GM19025 (cell line): ENCODE data around the gene EXOC3L1.

Source experiments
- ATAC-seq: cut with Tn5 transposase; IDR thresholded peaks from one replicate; pipeline ENCODE4 v1.9.1; 2021; ENCODE audit warnings: mild to moderate bottlenecking, low read depth, moderate library complexity; ENCODE audit not compliant: unreplicated experiment

The EXOC3L1 gene

DNA sequence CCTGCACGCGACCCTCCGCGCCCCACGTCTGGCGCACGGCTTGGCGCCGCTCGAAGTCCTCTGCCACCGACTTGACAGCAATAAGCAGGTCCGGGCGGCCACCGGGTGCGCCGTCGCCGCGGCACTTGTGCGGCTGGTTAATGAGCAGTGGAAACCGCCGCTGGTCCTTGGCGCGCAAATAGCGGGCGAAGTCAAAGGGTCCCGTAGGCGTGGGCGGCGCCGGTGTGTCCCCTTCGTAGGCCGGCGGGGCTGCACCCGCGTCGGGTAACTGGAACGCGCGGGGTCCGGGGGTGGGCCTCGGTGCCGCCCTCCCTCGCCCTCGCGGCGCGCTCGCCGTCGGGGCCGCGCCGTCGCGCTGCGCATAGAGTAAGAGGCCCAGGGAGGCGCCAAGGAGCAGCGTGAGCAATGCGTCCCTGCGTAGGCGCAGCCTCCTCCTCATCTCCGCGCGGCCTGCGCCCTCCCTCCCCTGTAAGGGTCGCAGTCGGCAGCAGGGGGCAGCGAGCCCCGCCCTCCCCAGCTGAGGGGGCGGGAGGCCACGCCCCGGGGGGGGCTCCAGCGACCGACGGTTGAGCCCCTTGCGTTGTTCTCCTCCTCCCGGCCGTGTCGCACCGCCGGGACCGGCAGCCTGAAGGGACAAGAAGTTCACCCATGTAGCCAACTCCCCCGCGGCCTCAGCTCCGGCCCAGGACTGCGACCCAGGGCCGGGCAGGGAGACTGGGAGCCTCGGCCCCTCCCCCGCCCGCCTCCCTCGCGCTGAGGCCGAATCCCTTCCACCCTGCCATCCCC is 39.7 kb downstream of the EXOC3L1 start:
- ATAC-seq = peak; percentile 43

DNA sequence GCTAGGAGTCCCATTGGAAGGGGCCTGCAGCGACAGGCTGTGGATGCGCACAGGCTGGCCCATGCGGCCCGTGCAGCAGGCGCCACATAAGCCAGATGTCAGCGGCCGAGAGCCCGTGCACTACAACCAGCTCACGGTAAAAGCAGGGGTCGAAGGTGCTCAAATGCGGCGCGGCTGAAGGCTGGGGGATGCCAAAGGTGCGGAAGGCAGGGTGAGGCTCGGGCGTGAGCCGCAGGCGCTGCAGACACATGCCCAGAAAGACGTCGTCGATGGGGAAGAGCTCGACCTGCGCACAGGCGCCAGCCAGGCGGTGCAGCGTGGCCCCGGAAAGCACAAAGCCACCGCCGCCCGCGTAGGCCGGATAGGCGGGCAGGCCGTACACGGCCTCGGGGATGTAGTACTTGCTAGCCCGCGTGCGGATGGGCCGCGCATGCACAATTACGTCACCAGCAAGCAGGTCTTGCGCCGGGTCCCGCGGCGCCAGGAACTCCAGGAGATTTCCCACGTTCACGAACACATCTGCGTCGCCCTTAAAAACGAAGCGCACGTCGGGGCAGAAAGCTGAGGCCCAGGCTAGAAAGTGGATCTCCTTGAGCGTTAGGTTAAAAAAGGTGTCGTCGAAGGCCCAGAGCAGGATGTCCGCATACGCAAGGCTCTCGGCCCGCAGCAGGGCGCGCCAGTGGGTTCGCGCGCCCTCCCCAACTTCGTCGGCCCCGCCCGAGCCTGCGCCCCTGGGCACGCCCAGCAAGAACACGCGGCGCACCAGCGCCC is 40.5 kb downstream of the EXOC3L1 start:
- no peak for ATAC-seq

DNA sequence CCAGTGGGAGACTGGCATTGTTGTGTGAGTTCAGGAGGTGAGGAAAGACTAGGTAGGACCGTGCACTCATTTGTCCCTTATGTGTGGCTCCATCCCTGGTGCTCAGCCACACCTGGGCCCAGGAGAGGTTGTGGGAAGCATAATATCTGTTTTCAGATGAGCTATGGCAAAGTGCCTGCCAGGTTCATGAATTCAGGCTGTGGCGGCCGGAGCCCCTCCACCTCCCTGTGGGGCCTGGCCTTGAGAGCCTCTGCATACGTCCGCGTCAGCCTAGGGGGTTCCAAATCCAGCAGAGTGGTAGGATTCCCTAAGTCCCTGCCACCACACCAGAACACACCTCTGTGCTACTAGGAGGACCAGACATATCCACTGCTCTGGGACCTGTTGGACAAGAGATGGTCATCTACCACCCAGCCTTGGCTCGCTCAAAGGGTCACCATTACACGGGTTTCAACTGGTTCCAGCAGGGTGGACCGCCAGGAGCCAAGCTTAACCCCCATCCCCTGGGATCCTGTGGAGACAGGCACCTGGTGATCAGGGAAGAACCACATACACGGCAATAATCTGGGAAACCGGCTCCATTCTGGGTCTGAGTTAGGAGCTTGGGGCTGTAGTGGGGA is 41.2 kb downstream of the EXOC3L1 start:
- ATAC-seq = no peak

DNA sequence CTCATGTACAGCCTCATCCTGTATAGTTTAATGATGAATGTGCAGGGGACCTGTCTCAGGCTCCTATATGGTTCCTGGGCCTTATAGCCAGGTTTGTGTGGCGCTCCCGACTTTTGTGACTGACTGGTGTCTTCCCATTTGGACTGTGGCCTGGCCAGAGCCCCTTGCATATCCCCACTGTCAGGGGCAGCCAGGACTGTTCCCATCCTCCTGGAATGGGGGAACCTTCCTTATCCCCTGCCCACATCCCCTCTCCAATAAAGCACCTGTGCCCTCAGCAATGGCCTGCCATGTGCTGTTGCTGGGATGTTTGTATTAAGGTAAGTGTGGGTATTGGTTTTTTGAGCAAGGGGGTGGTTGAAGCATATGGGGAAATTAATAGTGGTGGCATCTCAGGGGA is 41.7 kb downstream of the EXOC3L1 start:
- ATAC-seq = no peak

DNA sequence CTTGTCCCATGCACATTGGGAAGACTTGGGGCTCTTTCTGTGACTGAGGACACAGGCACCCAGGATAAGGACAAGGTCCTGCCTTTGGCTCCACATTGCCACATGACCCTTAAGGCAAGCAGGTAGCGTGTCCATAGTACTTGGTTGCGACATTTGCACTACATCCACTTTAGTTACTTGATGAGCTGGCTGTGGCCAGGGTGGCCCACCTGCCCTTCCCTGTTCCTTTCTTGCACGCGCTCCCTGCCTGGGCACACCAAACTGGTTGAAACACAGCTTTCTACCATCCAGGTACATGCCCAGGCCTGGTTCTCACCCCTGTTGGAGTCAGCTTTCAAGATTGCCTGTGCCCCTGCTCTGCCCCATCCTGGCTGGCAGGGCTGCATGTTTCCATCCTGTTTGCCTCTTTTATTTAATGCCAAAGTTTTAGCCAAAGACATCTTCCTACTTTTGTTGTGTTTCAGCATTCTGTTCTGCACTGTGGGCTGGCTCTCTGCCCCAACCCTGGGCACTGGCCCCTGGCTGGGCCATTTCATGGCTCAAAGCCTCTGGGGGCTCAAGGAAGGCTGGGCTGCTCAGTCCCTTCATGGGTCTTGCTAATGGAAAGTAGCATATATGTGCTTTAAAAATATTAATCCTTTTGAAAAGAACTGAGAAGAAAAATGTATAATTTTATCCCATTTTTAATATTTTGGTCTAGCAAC is 42.3 kb downstream of the EXOC3L1 start:
- ATAC-seq = no peak

DNA sequence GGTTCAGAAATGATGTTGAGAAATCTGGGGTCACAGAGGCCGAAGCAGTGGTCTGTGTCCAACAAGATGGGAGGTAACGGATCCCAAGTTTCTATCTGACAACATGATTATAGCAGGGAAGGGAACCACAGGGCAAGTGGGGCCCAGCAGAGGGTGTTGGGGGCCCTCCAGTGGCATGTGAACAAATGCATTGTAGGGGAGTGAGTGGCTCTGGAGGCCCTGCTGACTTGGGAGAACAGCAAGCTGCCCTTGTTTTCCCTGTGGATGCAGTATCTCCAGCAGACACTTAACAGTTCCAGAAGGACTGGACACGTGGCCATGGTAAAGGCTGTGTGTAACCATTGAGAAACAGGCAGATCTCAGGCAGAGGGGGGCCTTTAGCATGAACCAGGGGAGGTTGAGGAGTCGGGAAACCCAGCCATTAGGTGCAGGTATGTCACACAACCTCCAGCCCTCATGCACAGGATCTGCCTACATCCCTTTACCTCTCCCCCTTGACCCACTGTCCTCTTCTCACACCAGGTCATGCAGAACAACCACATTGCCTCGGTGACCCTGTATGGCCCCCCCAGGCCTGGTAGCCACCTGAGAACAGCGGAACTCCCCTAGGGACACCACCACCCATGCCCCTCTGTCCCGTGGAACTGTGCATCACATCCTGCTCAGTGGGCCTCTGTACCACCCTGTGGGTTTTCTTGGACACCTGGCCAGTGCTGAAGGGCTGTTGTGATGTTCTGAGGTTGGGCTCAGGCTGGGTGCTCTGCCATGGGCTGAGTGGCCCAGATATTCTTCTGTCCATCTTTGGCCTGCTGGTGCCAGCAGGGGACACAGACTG is 43.2 kb downstream of the EXOC3L1 start:
- no peak for ATAC-seq

DNA sequence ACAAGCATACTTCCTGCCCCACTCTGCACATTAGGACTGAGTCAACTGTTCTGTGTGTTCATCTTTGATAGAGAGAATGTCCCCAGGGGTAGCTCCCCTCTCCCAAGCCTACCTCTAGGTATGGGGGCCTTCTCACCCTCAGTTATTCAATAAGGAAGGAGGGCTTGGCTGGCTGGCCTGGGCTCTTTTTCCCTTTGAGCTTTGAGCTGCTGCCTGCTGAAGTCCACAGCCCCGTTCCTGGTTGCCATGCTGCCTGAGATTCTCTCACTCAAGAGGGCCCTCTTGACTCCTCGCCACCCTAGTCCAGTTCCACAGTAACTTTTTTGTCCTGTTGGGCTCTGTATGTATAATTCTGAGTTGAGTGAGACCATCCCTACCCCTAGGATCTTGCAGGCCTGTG is 44.2 kb downstream of the EXOC3L1 start:
- ATAC-seq = no peak

DNA sequence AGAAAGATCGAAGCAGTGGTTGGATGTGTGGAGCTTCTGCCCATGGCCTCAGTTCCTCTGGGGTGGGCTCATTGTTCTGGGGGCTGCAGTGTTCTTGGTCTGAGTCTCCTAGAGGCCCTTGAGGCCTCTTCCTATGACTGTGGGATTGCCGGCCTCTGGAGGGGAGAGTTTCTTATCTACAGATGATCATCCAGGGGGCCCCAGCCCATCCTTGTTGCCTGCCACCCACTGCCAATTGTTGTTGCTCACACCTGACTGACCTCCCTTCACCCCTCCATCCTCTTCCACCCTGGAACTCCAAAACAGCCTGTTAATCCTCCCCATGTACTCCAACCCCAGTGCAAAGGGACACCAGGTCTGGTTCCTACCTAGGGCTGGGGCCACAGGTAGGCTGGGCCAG is 45.0 kb downstream of the EXOC3L1 start:
- no peak for ATAC-seq

DNA sequence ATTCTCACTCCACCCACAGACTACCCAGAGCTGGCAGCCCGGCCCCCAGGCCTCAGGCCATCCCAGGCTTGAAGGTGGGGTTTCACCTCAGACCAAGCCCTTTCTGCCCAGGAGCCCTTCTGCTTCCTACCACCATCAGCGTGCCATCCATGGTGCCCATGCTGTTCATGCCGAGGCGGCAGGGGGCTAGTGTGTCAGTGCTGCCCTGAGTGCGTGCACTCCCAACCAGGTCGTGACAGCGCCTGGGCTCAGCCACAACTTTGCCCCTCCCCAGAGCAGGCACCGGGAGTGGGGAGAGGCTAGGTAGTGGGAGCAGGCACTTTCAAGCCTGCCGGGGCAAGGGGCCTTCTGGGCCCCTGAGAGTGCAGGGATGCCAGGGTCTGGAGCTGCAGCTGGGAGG is 47.6 kb downstream of the EXOC3L1 start:
- ATAC-seq = no peak

DNA sequence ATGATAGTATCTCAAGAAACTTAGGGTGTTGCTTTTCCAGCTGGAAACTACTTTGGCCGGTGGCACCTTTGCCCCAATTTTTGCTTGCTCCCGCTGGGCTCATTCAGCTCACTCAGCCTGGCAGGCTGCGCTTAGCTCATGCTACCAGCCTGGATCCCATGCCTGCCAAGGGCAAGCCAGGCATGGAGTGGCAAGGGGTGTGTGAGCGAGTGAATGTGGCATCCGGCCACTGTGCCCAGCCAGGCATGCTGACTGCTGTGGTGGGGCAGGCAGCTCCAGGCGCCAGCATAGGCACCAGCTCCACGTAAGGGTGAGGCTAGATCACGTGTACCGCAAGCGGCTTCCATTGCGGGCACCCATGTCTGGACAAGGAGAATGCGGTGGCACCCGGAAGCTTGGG is 48.5 kb downstream of the EXOC3L1 start:
- no peak for ATAC-seq

DNA sequence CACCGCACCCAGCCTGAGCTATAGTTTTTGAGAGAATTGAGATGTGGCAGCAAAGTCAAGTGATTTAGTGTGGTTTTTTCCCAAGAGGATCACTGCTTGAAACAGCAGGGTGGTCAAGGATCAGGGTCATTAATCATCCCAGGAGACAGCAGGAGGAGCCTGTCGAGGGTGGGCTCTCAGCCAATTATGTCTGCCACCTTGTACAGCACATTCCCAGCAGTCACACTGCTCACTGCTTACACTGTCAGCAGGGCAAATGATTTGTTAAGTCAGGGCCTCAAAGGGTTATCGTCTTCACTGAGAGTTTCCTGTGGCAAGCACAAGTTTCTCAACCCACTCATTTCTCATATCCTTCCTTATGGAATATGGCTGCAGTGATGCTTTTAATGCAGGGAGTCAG is 52.3 kb downstream of the EXOC3L1 start:
- ATAC-seq = no peak
